Neural cell (in vitro differentiated cells): ENCODE data around the gene MPPED2. TPM values are rescaled to one million over a fixed set of nuclear protein-coding genes. Genes with fewer than 3 reads are reported as not detected.

Experiments used
- H2AFZ ChIP-seq: fragments of 200-600, 300-800 bp; sonication (generic), shearing (Covaris generic); 2 replicates; pipeline ENCODE4 v1.6.0; 2014; ENCODE audit warnings: low read depth, mild to moderate bottlenecking, antibody characterized with exemption, low read length, moderate library complexity
- H3F3A ChIP-seq: fragments of 200-600 bp; shearing (Covaris generic); 2 replicates; pipeline ENCODE4 v1.6.1; 2016; ENCODE audit warnings: mild to moderate bottlenecking, moderate library complexity, mixed read lengths, antibody characterized with exemption, low read length; ENCODE audit not compliant: insufficient read depth, poor library complexity, severe bottlenecking
- H3K27ac ChIP-seq: fragments of 200-600, 300-800 bp; sonication (generic), shearing (Covaris generic); 2 replicates; pipeline ENCODE4 v1.5.1; 2014; ENCODE audit warnings: mild to moderate bottlenecking, low read length, moderate library complexity
- H3K27me3 ChIP-seq: fragments of 300-800, 200-600 bp; sonication (generic), shearing (Covaris generic); 2 replicates; pipeline ENCODE4 v1.6.0; 2014; ENCODE audit warnings: mild to moderate bottlenecking, low read depth, low read length, moderate library complexity; ENCODE audit not compliant: insufficient read depth
- H3K36me3 ChIP-seq: fragments of 300-800, 200-600 bp; sonication (generic), shearing (Covaris generic); 2 replicates; pipeline ENCODE4 v1.5.1; 2014; ENCODE audit warnings: mild to moderate bottlenecking, antibody characterized with exemption, low read length, moderate library complexity; ENCODE audit not compliant: insufficient read depth
- H3K4me2 ChIP-seq: fragments of 300-800, 200-600 bp; sonication (generic), shearing (Covaris generic); 2 replicates; pipeline ENCODE4 v1.6.0; 2014; ENCODE audit warnings: mild to moderate bottlenecking, low read length
- H3K4me3 ChIP-seq: fragments of 300-800, 200-600 bp; sonication (generic), shearing (Covaris generic); 2 replicates; pipeline ENCODE4 v1.5.1; 2014; ENCODE audit warnings: mild to moderate bottlenecking, low read length, moderate library complexity
- H3K79me2 ChIP-seq: fragments of 200-600 bp; shearing (Covaris generic); replicated peaks from 2 replicates; pipeline ENCODE4 v1.6.0; 2014; ENCODE audit warnings: mild to moderate bottlenecking, low read length, moderate library complexity; ENCODE audit not compliant: insufficient read depth
- H3K9ac ChIP-seq: fragments of 300-800, 200-600 bp; sonication (generic), shearing (Covaris generic); 2 replicates; pipeline ENCODE4 v1.6.1; 2016; ENCODE audit warnings: mild to moderate bottlenecking, low read length, mixed read lengths
- H3K9me2 ChIP-seq: fragments of 200-600 bp; shearing (Covaris generic); 2 replicates; pipeline ENCODE4 v1.6.1; 2016; ENCODE audit warnings: mild to moderate bottlenecking, low read length, mixed read lengths; ENCODE audit not compliant: insufficient read depth
- H3K9me3 ChIP-seq: fragments of 200-600, 300-800 bp; sonication (generic), shearing (Covaris generic); 2 replicates; pipeline ENCODE4 v1.6.1; 2016; ENCODE audit warnings: mild to moderate bottlenecking, mixed run types, low read length, moderate library complexity, mixed read lengths
- H4K20me1 ChIP-seq: fragments of 200-600 bp; shearing (Covaris generic); 2 replicates; pipeline ENCODE4 v1.6.1; 2016; ENCODE audit warnings: mild to moderate bottlenecking, mixed run types; ENCODE audit not compliant: insufficient read depth
- CTCF ChIP-seq: fragments of 450-650 bp; IDR thresholded peaks from 2 replicates; pipeline ENCODE4 v1.5.1; 2014; ENCODE audit warnings: antibody characterized with exemption, mild to moderate bottlenecking, moderate library complexity; ENCODE audit not compliant: poor library complexity, severe bottlenecking
- EP300 ChIP-seq: fragments of 450-650 bp; conservative IDR thresholded peaks from 2 replicates; pipeline ENCODE4 v1.6.1; 2014; ENCODE audit warnings: antibody characterized with exemption, mild to moderate bottlenecking, moderate library complexity; ENCODE audit not compliant: poor library complexity, severe bottlenecking
- EZH2 ChIP-seq: fragments of 200-600, 300-800 bp; shearing (Covaris generic), sonication (generic); IDR thresholded peaks from 2 replicates; pipeline ENCODE4 v1.6.1; 2014; ENCODE audit warnings: antibody characterized with exemption, low read length, borderline replicate concordance, mild to moderate bottlenecking; ENCODE audit not compliant: insufficient read depth, poor library complexity, severe bottlenecking
- MXI1 ChIP-seq: fragments of 450-650 bp; conservative IDR thresholded peaks from 2 replicates; pipeline ENCODE4 v1.6.1; 2014; ENCODE audit warnings: antibody characterized with exemption, mild to moderate bottlenecking; ENCODE audit not compliant: poor library complexity, severe bottlenecking
- POLR2AphosphoS5 ChIP-seq: IDR thresholded peaks from 2 replicates; pipeline ENCODE4 v1.6.1; 2012
- RAD21 ChIP-seq: fragments of 450-650 bp; conservative IDR thresholded peaks from 2 replicates; pipeline ENCODE4 v1.6.1; 2014; ENCODE audit warnings: antibody characterized with exemption, mild to moderate bottlenecking, moderate library complexity
- REST ChIP-seq: IDR thresholded peaks from 2 replicates; pipeline ENCODE4 v1.6.1; 2012; ENCODE audit warnings: borderline replicate concordance
- SMC3 ChIP-seq: fragments of 450-650 bp; conservative IDR thresholded peaks from 2 replicates; pipeline ENCODE4 v1.6.1; 2014; ENCODE audit warnings: antibody characterized with exemption, mild to moderate bottlenecking, moderate library complexity; ENCODE audit not compliant: poor library complexity
- TAF1 ChIP-seq: IDR thresholded peaks from 2 replicates; pipeline ENCODE4 v1.6.1; 2012; ENCODE audit warnings: low read depth
- polyA plus RNA-seq: library from polyadenylated mRNA; depleted of rRNA; stranded (reverse); fragments of >200 nt; gene quantifications from 2 replicates; pipeline ENCODE4 v1.2.3, GENCODE V29; 2014

MPPED2 gene
- polyA plus RNA-seq, 1 donor from 2014 or later: 99.7 TPM

GRCh38 chr11:30488304-30488998 lies 97.7 kb downstream of the MPPED2 start:
- Histone ChIP-seq H4K20me1 (no peaks in the 10 kb centered on the region), H3K27ac (no peak overlapping the region), H3K4me3 (no peak overlapping the region), H3K9ac (no peak overlapping the region), H3K9me2 (no peaks in the 10 kb centered on the region), H3K36me3 (peaks cover 4% of the 10 kb centered on the region), H2AFZ (no peak overlapping the region), H3K4me2 (no peak overlapping the region), H3F3A (no peaks in the 10 kb centered on the region), H3K27me3 (no peaks in the 10 kb centered on the region), H3K79me2 (peaks cover 11% of the 10 kb centered on the region), H3K9me3 (no peaks in the 10 kb centered on the region)
- TF ChIP-seq MXI1 (no peak), REST (no peak), RAD21 (no peak), EP300 (no peak), POLR2AphosphoS5 (no peak), TAF1 (no peak), SMC3 (no peak), CTCF (no peak), EZH2 (no peak)

- Histone ChIP-seq H3K9ac (no peak overlapping the region), H3K4me2 (no peak overlapping the region), H3K27me3 (no peaks in the 10 kb centered on the region), H3K27ac (no peak overlapping the region), H3K4me3 (no peak overlapping the region), H3K9me2 (no peaks in the 10 kb centered on the region), H2AFZ (no peak overlapping the region), H3F3A (no peaks in the 10 kb centered on the region), H3K9me3 (no peaks in the 10 kb centered on the region), H3K79me2 (peaks cover 22% of the 10 kb centered on the region), H3K36me3 (peaks cover 4% of the 10 kb centered on the region), H4K20me1 (no peaks in the 10 kb centered on the region)
- TF ChIP-seq REST (no peak), EP300 (no peak), RAD21 (no peak), MXI1 (no peak), SMC3 (no peak), CTCF (no peak), EZH2 (no peak), TAF1 (no peak), POLR2AphosphoS5 (no peak)
Measured at GRCh38 chr11:30487200-30487898, 98.8 kb downstream of the MPPED2 start.
